ENCODE data around the gene NT5DC1. TPM values are rescaled to one million over a fixed set of nuclear protein-coding genes. Genes with fewer than 3 reads are reported as not detected.
"Not testable (repeated sequence)": the region's sequence is repeated elsewhere in the genome, so short reads cannot be mapped to it uniquely, and the experiment has no call there.

NT5DC1 gene
- total RNA-seq, 4 donors from 2014 or later = 2.6 to 37.8 (median 6.5) TPM

DNA sequence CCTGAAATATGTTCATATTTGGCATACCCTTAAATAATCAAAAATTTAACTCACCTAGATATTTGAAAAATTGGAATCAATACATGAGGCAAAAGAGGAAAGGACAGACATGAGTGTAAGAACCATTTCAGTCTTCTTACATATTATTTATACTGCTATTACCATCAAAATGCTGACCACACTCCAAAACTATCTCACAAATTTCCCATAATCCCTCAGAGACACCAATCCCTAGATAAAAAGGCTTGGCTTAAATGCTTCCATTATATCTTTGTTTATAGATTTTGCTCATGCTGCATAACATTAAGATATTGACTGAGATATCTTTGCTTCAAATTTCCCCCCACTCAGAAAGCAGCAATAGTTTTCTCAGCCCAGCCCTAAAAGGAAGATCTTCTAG, 11.7 kb upstream of the NT5DC1 start:
- H3K27me3 ChIP-seq = no peaks in the 10 kb centered on the region
- no peaks in the 10 kb centered on the region for H3K9me3 ChIP-seq
- H3K27ac ChIP-seq = no peak overlapping the region
- H3K4me3 ChIP-seq = no peak overlapping the region
- intact Hi-C loops (cut with DNase I; ENCODE audit: low total_unique reads) = no loop called here
- TF ChIP-seq POLR2A (IDR thresholded peaks at IDR 0.05) = no peak
- no peak for TF ChIP-seq CTCF (IDR thresholded peaks at IDR 0.05)
- DNase-seq = no peak
- no peaks in the 10 kb centered on the region for H3K36me3 ChIP-seq
- no peaks in the 10 kb centered on the region for H3K4me1 ChIP-seq

DNA sequence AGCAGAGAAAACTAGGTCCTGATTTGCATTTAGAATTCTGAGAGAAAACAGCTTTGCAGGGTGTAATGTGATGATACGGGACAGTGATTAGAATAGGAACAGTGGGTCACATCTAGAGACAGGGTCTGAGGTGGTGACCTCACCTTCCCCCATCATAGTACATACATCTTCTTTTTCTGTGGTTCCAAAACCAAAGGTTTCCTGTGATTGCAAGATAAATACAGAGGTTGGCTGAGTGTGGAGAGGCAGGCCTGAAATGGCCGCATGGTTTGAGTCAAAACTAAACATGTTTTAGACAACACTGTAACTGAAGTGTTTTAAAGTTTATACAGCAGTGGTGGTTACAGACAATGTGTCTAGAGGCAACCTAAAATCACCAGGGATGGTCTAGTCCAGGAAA, 10.4 kb upstream of the NT5DC1 start:
- Histone ChIP-seq H3K4me1 (no peaks in the 10 kb centered on the region), H3K36me3 (no peaks in the 10 kb centered on the region), H3K27me3 (no peaks in the 10 kb centered on the region), H3K27ac (no peak overlapping the region), H3K9me3 (no peaks in the 10 kb centered on the region), H3K4me3 (no peak overlapping the region)
- DNase-seq = no peak
- TF ChIP-seq POLR2A (IDR thresholded peaks at IDR 0.05) (no peak), CTCF (IDR thresholded peaks at IDR 0.05) (no peak)
- intact Hi-C loops (cut with DNase I; ENCODE audit: low total_unique reads) = no loop called here

DNA sequence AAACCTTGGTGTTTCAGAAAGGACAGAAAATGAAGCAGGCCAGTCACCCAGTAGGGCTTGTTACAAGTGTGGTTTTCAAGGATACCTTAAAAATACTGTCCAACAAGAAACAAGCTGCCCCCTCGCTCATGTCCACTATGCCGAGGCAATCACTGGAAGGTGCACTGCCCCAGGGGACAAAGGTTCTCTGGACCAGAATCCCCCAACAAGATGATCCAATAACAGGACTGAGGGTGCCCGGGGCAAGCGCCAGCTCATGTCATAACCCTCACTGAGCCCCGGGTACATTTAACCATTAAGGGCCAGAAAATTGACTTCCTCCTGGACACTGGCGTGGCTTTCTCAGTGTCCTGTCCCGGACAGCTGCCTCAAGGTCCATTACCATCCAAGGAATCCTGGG, 6.6 kb upstream of the NT5DC1 start:
- no peak for DNase-seq
- no peaks in the 10 kb centered on the region for H3K27me3 ChIP-seq
- no peak overlapping the region for H3K4me3 ChIP-seq
- no peaks in the 10 kb centered on the region for H3K4me1 ChIP-seq
- no peak for TF ChIP-seq CTCF (IDR thresholded peaks at IDR 0.05)
- TF ChIP-seq POLR2A (IDR thresholded peaks at IDR 0.05) = no peak
- H3K36me3 ChIP-seq = no peaks in the 10 kb centered on the region
- intact Hi-C loops (cut with DNase I; ENCODE audit: low total_unique reads) = no loop called here
- H3K9me3 ChIP-seq = no peaks in the 10 kb centered on the region
- H3K27ac ChIP-seq = no peak overlapping the region

- intact Hi-C loops (cut with DNase I; ENCODE audit: low total_unique reads); H3K27me3 ChIP-seq; H3K36me3 ChIP-seq; H3K4me1 ChIP-seq; DNase-seq; H3K9me3 ChIP-seq; H3K27ac ChIP-seq; H3K4me3 ChIP-seq: not testable (repeated sequence)
These were observed 4.4 kb upstream of the NT5DC1 start for GRCh38 chr6:116096048-116096759.

GRCh38 chr6:116096979-116097816, 3.5 kb upstream of the NT5DC1 start:
- intact Hi-C loops (cut with DNase I; ENCODE audit: low total_unique reads) = no loop called here
- Histone ChIP-seq H3K9me3 (no peaks in the 10 kb centered on the region), H3K27ac (no peak overlapping the region), H3K27me3 (no peaks in the 10 kb centered on the region), H3K36me3 (no peaks in the 10 kb centered on the region), H3K4me1 (no peaks in the 10 kb centered on the region), H3K4me3 (no peak overlapping the region)
- TF ChIP-seq CTCF (IDR thresholded peaks at IDR 0.05) = peak; percentile 22 to 31 (median 26)
- TF ChIP-seq POLR2A (IDR thresholded peaks at IDR 0.05) = no peak
- no peak for DNase-seq
